ENCODE measurements around the gene ATF3. TPM values are rescaled to one million over a fixed set of nuclear protein-coding genes. Genes with fewer than 3 reads are reported as not detected.

Gene ATF3
- total and polyA plus RNA-seq, 4 donors, result 22.7 to 265 (median 44.5) TPM

GRCh38 chr1:212667223-212668139 lies 58.9 kb downstream of the ATF3 start:
- ATAC-seq (ENCODE audit: low FRiP score), result peak; percentile 70
- peak overlapping the region in 1 of 2 donors; percentile 4 for H3K27ac ChIP-seq (ENCODE audit: low read depth in 1 of 2, low read length in 2 of 2)
- intact Hi-C loops (cut with DNase I), result loop anchor here (5.0 kb wide), 2 partner anchors 35 to 115 kb away; no protein-coding TSS in a partner anchor

GRCh38 chr1:212668477-212668876 lies 59.9 kb downstream of the ATF3 start:
- 87 to 89% methylated on average over 5 of the region's 5 CpGs for WGBS, 2 donors
- no peak overlapping the region for H3K27ac ChIP-seq (ENCODE audit: low read depth in 1 of 2, low read length in 2 of 2)

More at GRCh38 chr1:212667223-212668139, 58.9 kb downstream of the ATF3 start:
- Histone ChIP-seq H3K4me1 (ENCODE audit: control insufficient read depth in 1 of 2, insufficient read depth in 2 of 2, low read length in 2 of 2) (no peaks in the 10 kb centered on the region), H3K9me3 (ENCODE audit: control insufficient read depth, low read length) (peaks cover 1% of the 10 kb centered on the region), H3K27me3 (ENCODE audit: control insufficient read depth in 1 of 2, insufficient read depth in 2 of 2, low read length in 1 of 2) (no peaks in the 10 kb centered on the region), H3K4me3 (ENCODE audit: low read length in 2 of 2) (no peak overlapping the region), H3K36me3 (ENCODE audit: control insufficient read depth in 1 of 2, insufficient read depth in 2 of 2, low read length in 1 of 2) (no peaks in the 10 kb centered on the region)
- DNase-seq, result no peak
- 80% methylated on average over 9 of the region's 9 CpGs for WGBS, 2 donors

GRCh38 chr1:212669102-212669501 lies 60.5 kb downstream of the ATF3 start:
- intact Hi-C loops (cut with DNase I), result loop anchor here (5.0 kb wide), 2 partner anchors 33 to 113 kb away; no protein-coding TSS in a partner anchor
- H3K27me3 ChIP-seq (ENCODE audit: control insufficient read depth in 1 of 2, insufficient read depth in 2 of 2, low read length in 1 of 2), result no peaks in the 10 kb centered on the region
- H3K27ac ChIP-seq (ENCODE audit: low read depth in 1 of 2, low read length in 2 of 2), result no peak overlapping the region
- no peak overlapping the region for H3K4me3 ChIP-seq (ENCODE audit: low read length in 2 of 2)
- no peaks in the 10 kb centered on the region for H3K4me1 ChIP-seq (ENCODE audit: control insufficient read depth in 1 of 2, insufficient read depth in 2 of 2, low read length in 2 of 2)
- ATAC-seq (ENCODE audit: low FRiP score), result no peak
- 74 to 80% methylated on average over 2 of the region's 2 CpGs for WGBS, 2 donors
- no peak for DNase-seq
- no peaks in the 10 kb centered on the region for H3K36me3 ChIP-seq (ENCODE audit: control insufficient read depth in 1 of 2, insufficient read depth in 2 of 2, low read length in 1 of 2)
- peaks cover 1% of the 10 kb centered on the region for H3K9me3 ChIP-seq (ENCODE audit: control insufficient read depth, low read length)

More at GRCh38 chr1:212668477-212668876, 59.9 kb downstream of the ATF3 start:
- no peaks in the 10 kb centered on the region for H3K36me3 ChIP-seq (ENCODE audit: control insufficient read depth in 1 of 2, insufficient read depth in 2 of 2, low read length in 1 of 2)
- no peak overlapping the region for H3K4me3 ChIP-seq (ENCODE audit: low read length in 2 of 2)
- no peaks in the 10 kb centered on the region for H3K4me1 ChIP-seq (ENCODE audit: control insufficient read depth in 1 of 2, insufficient read depth in 2 of 2, low read length in 2 of 2)
- no peaks in the 10 kb centered on the region for H3K27me3 ChIP-seq (ENCODE audit: control insufficient read depth in 1 of 2, insufficient read depth in 2 of 2, low read length in 1 of 2)
- intact Hi-C loops (cut with DNase I), result loop anchor here (5.0 kb wide), 2 partner anchors 34 to 114 kb away; no protein-coding TSS in a partner anchor
- peaks cover 1% of the 10 kb centered on the region for H3K9me3 ChIP-seq (ENCODE audit: control insufficient read depth, low read length)
- DNase-seq, result no peak
- no peak for ATAC-seq (ENCODE audit: low FRiP score)

- Histone ChIP-seq H3K27me3 (ENCODE audit: control insufficient read depth in 1 of 2, insufficient read depth in 2 of 2, low read length in 1 of 2) (no peaks in the 10 kb centered on the region), H3K36me3 (ENCODE audit: control insufficient read depth in 1 of 2, insufficient read depth in 2 of 2, low read length in 1 of 2) (no peaks in the 10 kb centered on the region), H3K4me3 (ENCODE audit: low read length in 2 of 2) (no peak overlapping the region), H3K27ac (ENCODE audit: low read depth in 1 of 2, low read length in 2 of 2) (no peak overlapping the region), H3K9me3 (ENCODE audit: control insufficient read depth, low read length) (peaks cover 1% of the 10 kb centered on the region), H3K4me1 (ENCODE audit: control insufficient read depth in 1 of 2, insufficient read depth in 2 of 2, low read length in 2 of 2) (no peaks in the 10 kb centered on the region)
- intact Hi-C loops (cut with DNase I), result loop anchor here (5.0 kb wide), 2 partner anchors 33 to 113 kb away; no protein-coding TSS in a partner anchor
- DNase-seq, result no peak
- 85 to 90% methylated on average over 8 of the region's 8 CpGs for WGBS, 2 donors
- ATAC-seq (ENCODE audit: low FRiP score), result no peak
Measured at GRCh38 chr1:212669600-212669999, 61.0 kb downstream of the ATF3 start.

GRCh38 chr1:212670301-212670700 lies 61.7 kb downstream of the ATF3 start:
- no peak for ATAC-seq (ENCODE audit: low FRiP score)
- Histone ChIP-seq H3K27me3 (ENCODE audit: control insufficient read depth in 1 of 2, insufficient read depth in 2 of 2, low read length in 1 of 2) (no peaks in the 10 kb centered on the region), H3K4me1 (ENCODE audit: control insufficient read depth in 1 of 2, insufficient read depth in 2 of 2, low read length in 2 of 2) (no peaks in the 10 kb centered on the region), H3K36me3 (ENCODE audit: control insufficient read depth in 1 of 2, insufficient read depth in 2 of 2, low read length in 1 of 2) (no peaks in the 10 kb centered on the region), H3K9me3 (ENCODE audit: control insufficient read depth, low read length) (peaks cover 1% of the 10 kb centered on the region), H3K4me3 (ENCODE audit: low read length in 2 of 2) (no peak overlapping the region), H3K27ac (ENCODE audit: low read depth in 1 of 2, low read length in 2 of 2) (no peak overlapping the region)
- intact Hi-C loops (cut with DNase I), result no loop called here
- 93 to 99% methylated on average over 7 of the region's 7 CpGs for WGBS, 2 donors
- no peak for DNase-seq

Other genes starting within 250 kb of the ATF3 start
- 1 to 10 TPM; 5.3 to 7.5 TPM for gene PACC1, start 193.9 kb upstream of the ATF3 start, total RNA-seq
- gene PACC1, start 193.9 kb upstream of the ATF3 start, polyA plus RNA-seq, result 1 to 10 TPM; 2.8 to 4.4 TPM
- gene NENF, start 175.8 kb upstream of the ATF3 start, total RNA-seq, result 10 to 100 TPM; 67.9 to 91.5 TPM
- 100 to 1,000 TPM; 122 to 148 TPM for gene NENF, start 175.8 kb upstream of the ATF3 start, polyA plus RNA-seq
- 10 to 100 TPM in 1 of 2 donors, 1 to 10 TPM in 1; 5.5 to 13.9 TPM for gene BATF3, start 91.1 kb downstream of the ATF3 start, total RNA-seq
- 1 to 10 TPM; 5.9 to 8.8 TPM for gene BATF3, start 91.1 kb downstream of the ATF3 start, polyA plus RNA-seq
- 10 to 100 TPM; 26.3 to 30.5 TPM for gene NSL1, start 183.0 kb downstream of the ATF3 start, total RNA-seq
- gene NSL1, start 183.0 kb downstream of the ATF3 start, polyA plus RNA-seq, result 10 to 100 TPM; 17.7 to 29.2 TPM
- gene TATDN3, start 183.1 kb downstream of the ATF3 start, total RNA-seq, result 10 to 100 TPM; 10.9 to 11.4 TPM
- 10 to 100 TPM; 10.1 to 27.0 TPM for gene TATDN3, start 183.1 kb downstream of the ATF3 start, polyA plus RNA-seq
- under 1 TPM in 1 of 2 donors, not detected in 1; 0.78 TPM for gene SPATA45, start 238.9 kb downstream of the ATF3 start, total RNA-seq
- not detected for gene SPATA45, start 238.9 kb downstream of the ATF3 start, polyA plus RNA-seq
- gene FLVCR1, start 249.5 kb downstream of the ATF3 start, total RNA-seq, result 1 to 10 TPM; 6.9 to 7.7 TPM
- gene FLVCR1, start 249.5 kb downstream of the ATF3 start, polyA plus RNA-seq, result 1 to 10 TPM; 2.6 to 3.0 TPM